ENCODE results near the gene ZNF394. TPM values are rescaled to one million over a fixed set of nuclear protein-coding genes. Genes with fewer than 3 reads are reported as not detected.
"Not testable (repeated sequence)": the region's sequence is repeated elsewhere in the genome, so short reads cannot be mapped to it uniquely, and the experiment has no call there.

ZNF394 gene
- 19.0 and 20.7 TPM in 2 replicates for total RNA-seq (2014; rRNA removed)
- 13.6 TPM for polyA plus RNA-seq (2012)

DNA sequence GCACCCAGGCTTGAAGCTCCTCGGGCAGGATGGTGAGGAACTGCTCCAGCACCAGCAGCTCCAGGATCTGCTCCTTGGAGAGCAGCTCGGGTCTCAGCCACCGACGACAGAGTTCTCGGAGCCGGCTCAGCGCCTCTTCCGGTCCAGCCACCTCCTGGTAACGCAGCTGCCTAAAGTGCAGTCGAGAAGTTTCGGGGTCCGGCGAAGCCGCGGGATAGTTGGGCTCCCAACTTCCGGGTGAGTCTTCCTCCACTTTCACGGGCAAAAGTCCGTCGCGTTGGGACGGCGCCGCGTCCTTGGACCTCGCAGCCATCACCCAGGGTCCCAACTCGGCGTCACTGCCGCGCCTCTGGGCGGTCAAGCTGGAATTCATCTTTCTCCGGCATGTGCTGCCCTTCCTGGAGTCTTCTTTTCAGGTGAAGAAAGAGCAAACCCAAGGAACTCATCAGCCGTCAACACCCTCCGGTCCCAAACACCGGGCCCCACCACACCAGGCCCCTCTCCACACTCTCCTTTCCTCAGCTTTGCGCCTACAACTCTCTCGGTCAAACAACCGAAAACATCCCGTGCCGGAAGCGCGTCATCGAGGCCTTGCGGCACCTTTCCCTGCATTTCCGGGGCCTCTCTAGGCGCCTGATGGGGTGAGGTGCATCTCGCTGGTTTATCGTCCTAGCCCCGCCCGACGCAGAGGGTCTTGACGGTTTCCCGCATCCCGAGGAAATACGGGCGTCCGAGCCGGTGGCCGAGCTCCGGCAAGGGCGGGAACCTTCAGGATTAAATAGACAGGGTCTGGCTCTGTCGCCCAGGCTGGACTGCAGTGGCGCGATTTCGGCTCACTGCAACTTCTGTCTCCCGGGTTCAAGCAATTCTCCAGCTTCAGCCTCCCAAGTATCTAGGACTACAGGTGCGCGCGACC, at the start of gene ZNF394:
Gene ZNF394, minus strand, starts transcription at position 561 of the 916 bp plus-strand sequence. Its CDS starts 188 bp downstream, at position 373.
- peak; percentile 93 for DNase-seq (ENCODE audit: low read depth)

DNA sequence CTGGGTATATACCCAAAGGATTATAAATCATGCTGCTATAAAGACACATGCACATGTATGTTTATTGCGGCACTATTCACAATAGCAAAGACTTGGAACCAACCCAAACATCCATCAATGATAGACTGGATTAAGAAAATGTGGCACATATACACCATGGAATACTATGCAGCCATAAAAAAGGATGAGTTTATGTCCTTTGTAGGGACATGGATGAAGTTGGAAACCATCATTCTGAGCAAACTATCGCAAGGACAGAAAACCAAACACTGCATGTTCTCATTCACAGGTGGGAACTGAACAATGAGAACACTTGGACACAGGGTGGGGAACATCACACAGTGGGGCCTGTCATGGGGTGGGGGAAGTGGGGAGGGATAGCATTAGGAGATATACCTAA, 49.5 kb upstream of the ZNF394 start:
- DNase-seq (ENCODE audit: low read depth), result not testable (repeated sequence)

DNA sequence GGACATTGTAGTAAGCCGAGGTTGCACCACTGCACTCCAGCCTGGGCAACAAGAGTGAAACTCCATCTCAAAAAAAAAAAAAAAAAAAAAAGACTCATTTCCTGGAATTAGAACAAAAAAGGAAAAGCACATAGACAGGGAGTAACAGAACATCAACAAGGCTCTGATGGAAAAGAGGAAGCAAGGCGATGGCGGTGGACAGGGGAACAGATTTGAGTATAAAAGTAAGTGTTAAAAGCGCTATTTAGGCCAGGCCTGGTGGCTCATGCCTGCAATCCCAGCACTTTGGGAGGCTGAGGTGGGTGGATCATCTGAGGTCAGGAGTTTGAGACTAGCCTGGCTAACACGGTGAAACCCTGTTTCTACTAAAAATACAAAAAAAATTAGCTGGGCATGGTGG, 45.2 kb upstream of the ZNF394 start:
- not testable (repeated sequence) for DNase-seq (ENCODE audit: low read depth)

DNA sequence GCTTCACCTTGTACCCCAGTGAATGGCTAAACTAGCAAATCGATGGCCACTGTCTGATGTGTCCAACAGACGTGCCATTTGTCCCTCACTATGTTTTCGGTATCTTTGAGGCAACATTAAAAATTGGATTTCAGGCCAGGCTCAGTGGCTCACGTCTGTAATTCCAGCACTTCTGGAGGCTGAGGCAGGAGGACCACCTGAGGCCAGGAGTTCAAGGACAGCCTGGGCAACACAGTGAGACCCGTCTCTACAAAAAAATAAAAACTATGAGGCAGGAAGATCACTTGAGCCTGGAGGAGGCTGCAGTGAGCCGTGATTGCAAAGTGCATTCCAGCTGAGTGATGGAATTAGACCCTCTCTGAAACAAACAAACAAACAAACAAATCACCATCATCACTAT, 43.8 kb upstream of the ZNF394 start:
- no peak for DNase-seq (ENCODE audit: low read depth)

DNA sequence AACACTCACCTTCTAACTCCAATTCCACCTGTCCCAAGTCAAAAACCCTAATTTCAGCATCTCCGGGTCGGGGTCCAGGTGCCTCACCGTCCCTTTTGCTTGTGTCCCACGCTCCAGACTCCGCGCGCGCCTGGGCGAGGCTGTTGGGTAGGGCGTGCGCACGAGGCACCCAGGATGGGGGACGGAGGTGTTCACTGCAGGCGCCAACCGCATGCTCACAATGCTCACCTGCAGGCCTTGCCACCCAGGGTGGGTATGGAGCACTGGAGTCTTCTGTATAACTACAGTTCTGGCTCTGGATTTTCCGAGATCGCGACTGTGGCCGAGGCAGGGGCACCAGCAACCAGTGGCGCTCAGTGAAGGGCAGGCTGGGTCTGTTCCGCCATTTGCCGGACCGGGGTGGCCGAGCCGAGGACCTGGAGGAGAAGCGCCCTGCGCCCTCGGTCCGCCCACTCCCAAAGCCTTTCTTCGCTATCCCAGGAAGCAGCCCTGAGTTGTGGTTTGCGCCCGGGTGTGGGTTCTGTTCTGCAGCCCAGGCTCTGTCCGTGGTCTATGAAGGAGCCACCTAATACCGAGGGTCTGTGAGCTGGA, 43.1 kb upstream of the ZNF394 start:
- DNase-seq (ENCODE audit: low read depth), result no peak

DNA sequence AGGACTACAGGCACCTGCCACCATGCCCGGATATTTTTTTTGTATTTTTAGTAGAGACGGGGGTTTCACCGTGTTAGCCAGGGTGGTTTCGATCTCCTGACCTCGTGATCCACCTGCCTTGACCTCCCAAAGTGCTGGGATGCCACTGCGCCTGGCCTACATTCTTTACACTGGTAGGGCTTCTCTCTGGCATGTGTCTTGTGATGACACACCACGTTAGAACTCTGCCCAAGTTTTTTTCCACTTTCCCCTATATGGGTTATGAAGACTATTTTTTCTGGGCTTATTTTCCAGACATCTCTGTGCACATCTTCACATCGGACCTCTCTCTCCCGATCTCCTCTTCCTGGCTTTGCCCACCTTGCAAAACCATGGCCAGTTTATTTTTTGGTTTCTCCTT, 41.1 kb upstream of the ZNF394 start:
- DNase-seq (ENCODE audit: low read depth), result no peak

DNA sequence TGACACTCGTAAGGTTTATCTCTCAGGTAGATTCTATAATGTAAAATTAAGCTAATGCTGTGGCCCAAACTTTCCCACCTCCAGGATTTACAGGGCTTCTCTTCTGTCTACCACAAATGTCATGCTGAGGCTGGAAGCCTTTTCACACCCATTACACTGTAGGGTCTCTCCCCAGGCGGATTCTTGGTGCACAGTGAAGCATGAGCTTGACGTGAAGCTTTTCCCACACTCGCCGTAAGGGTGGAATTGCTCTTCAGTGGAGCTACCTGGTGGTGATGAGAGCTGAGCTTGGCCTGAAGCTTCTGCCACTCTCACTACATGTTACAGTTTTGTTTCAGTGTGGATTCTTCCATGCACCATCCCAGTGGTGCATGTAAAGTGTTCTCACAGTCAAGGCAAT, 40.5 kb upstream of the ZNF394 start:
- DNase-seq (ENCODE audit: low read depth), result no peak

DNA sequence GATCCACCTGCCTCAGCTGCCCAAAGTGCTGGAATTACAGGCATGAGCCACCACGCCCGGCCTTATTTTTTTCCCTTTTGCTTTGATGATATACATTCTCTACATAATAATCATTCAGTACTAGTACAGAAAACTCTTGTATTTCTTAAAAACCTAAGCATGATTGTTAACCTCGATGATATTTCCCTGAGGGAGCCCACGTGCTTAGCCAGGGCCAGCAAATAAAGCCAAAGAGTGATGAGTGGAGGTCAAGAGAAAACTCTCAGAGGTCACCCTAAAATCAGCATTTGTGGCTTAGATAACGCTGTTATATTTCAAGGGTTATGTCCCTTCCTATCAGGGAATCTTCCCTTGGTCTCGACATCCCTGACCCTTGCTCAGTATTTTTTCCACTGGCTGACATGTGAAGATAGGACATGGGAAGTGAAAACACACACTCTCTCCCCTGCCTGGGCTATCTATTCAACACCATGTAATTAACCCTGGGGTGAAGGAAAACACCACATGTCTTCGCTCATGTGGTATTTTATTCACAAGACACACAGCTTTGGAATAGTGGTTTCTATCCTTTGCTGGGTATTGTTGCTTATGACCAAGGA, 39.2 kb upstream of the ZNF394 start:
- no peak for DNase-seq (ENCODE audit: low read depth)

DNA sequence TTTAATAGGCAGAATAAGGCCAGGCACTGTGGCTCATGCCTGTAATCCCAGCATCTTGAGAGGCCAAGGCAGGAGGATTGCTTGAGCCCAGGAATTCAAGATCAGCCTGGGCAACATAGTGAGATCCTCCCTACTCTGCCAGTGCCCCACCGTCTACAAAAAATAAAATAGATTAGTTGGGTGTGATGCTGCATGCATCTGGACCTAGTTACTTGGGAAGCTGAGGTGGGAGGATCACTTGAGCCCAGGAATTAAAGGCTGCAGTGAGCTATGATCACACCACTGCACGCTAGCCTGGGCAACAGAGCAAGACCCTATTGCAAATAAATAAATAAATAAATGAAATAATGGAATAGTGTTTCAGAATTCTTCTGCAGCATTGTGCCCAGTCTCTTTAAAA, 35.6 kb upstream of the ZNF394 start:
- DNase-seq (ENCODE audit: low read depth), result no peak

DNA sequence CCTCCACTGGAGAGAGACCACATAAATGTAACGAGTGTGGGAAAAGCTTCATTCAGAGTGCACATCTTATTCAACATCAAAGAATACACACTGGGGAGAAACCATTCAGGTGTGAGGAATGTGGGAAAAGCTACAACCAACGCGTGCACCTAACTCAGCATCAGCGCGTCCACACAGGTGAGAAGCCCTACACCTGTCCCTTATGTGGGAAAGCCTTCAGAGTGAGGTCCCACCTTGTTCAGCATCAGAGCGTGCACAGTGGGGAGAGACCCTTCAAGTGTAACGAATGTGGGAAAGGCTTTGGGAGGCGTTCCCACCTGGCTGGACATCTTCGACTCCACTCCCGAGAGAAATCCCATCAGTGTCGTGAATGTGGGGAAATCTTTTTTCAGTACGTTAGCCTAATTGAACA, 31.3 kb upstream of the ZNF394 start:
- peak; percentile 31 for DNase-seq (ENCODE audit: low read depth)

DNA sequence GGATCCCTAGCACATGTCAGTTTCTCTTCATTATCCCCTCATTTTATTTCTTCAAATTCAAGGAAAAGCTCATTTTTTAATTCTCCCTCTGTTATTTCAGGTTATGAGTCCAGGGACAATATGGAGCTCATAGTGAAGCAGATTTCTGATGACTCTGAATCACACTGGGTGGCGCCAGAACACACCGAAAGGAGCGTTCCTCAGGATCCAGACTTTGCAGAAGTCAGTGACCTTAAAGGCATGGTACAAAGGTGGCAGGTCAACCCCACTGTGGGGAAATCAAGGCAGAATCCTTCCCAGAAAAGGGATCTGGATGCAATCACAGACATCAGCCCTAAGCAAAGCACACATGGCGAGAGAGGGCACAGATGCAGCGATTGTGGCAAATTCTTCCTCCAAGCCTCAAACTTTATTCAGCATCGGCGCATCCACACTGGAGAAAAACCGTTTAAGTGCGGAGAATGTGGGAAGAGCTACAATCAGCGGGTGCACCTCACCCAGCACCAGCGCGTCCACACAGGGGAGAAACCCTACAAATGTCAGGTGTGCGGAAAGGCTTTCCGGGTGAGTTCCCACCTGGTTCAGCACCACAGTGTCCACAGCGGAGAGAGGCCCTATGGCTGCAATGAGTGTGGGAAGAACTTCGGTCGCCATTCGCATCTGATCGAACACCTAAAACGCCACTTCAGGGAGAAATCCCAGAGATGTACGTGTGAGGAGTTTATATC, 25.8 kb upstream of the ZNF394 start:
- DNase-seq (ENCODE audit: low read depth), result no peak

DNA sequence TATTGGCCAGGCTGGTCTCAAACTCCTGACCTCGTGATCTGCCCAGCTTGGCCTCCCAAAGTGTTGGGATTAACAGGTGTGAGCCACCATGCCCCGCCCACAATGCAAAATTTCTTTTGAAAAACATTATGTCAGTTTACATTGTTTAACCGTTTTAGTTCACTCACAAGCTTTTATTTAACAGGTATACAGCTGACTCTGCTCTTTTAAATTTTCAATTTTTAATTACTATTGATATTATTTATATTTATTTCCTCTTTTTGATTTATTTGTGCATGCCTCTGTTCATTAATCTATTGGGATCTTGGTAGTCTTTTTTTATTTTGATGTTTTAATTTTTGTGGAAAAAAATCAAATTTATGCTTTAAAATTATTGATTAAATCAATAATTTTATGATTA, 21.3 kb upstream of the ZNF394 start:
- no peak for DNase-seq (ENCODE audit: low read depth)

DNA sequence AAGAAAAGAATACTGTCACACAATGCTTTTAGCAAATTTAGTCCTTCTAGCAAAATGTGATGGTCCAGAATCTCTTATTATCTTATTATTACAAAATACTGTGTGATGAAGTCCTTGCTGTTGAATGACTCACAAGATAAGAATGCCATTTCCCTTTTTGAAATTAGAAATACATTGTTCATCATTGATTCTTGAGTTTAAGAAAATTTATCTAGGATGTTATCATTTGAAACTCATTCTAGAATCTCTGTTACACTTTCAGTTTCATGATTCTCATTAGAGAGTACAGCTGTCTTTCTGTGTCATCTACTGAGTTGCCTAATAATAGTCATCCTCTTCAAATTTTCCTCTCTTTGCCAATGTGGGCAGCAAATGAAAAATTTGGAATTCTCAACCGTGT, 14.0 kb upstream of the ZNF394 start:
- DNase-seq (ENCODE audit: low read depth), result peak; percentile 71

DNA sequence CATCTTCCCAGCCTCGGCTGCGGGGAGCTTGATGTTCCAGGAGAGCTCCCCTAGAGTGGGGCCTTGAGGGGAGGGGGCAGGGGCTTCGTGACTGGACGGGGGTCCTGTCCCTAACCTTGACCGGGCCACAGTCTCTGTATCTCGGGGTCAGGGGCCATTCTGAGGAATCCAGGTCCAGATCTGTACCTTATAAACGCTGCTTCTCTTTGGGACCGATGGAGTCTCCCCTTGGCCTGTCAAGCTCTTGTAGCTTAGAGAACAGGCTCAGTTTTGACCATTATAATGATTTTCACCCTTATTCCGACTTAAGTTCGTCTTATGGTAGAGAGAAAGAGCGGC, 5.2 kb upstream of the ZNF394 start:
- DNase-seq (ENCODE audit: low read depth), result no peak

DNA sequence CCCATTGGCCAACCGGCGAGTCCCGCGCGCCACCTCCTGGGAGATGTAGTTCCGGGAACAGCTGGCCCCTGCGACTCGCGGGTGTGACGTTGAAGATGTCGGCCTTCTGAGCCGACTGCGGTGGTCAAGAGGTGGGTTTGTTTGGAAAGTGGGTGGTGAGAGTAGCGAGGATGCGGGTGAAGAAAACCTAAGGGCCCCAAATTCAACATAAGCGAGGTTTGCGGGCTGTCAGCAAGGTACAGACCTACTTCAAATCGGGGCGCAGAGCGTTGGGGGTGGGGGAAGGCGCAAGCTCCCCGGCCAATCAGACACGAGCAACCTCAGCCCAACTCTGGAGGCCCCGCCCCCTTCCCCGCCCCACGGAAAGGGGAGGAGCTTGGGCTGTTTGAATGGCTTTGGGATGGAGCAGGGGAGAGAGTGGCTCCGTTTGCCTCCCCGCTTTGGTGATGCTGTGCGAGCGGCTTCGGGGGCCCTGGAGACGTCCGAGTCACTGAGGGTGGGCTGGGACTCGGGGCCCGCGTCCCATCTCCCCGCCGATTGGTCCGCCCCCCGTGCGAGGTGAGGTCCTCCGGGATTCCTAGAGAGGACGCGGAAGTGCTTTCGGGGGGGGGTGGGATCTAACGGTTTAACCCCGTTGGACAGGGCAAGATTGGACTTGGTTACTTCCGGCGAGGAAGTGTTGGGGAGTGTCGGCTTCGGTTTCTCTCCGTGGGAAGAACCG, 4.7 kb upstream of the ZNF394 start, which contains the start of gene ZKSCAN5:
Gene ZKSCAN5, plus strand, starts transcription at position 60 of the 721 bp plus-strand sequence. CDS start 1,383 bp downstream, outside the sequence.
- DNase-seq (ENCODE audit: low read depth), result peak; percentile 98

DNA sequence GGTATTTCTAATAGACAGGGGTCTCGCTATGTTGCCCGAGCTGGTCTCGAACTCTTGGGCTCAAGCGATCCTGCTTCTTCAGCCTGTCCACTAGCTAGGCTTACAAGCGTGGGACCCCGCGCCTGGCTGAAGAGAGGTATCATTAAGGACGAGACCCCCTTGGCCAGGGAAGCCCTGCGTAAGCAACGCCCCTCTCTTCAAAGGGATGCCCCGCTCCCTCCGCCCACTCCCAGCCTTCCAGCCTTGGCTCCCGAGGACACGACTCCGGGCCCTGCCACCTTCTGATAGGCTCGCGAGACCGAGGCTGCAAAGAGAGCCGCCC, 4.2 kb upstream of the ZNF394 start:
- DNase-seq (ENCODE audit: low read depth), result no peak

DNA sequence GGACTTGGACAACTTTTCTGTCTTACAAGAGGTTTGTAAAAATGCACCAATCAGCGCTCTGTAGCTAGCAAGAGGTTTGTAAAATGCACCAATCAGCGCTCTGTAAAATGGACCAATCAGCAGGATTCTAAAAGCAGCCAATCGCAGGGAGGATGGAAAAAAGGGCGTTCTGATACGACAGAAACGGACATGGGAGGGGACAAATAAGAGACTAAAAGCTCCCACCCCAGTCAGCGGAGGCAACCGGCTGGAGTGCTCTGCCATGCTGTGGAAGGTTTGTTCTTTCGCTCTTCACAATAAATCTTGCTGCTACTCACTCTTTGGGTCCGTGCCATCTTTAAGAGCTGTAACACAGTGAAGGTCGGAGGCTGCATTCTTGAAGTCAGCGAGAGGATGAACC, 1.2 kb upstream of the ZNF394 start:
- DNase-seq (ENCODE audit: low read depth), result not testable (repeated sequence)

DNA sequence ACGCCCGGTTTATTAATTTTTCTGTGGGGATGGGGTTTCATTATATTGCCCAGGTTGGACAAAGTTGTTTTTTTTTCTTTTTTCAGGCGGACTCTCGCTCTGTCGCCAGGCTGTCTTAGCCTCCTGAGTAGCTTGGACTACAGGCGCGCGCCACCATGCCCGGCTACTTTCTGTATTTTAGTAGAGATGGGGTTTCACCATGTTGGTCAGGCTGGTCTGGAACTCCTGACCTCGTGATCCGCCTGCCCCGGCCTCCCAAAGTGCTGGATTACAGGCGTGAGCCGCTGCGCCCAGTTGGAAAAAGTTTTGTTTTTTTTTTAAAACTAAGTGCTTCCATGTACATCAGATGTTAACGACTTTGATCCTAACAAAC, 542 bp upstream of the ZNF394 start:
- no peak for DNase-seq (ENCODE audit: low read depth)

DNA sequence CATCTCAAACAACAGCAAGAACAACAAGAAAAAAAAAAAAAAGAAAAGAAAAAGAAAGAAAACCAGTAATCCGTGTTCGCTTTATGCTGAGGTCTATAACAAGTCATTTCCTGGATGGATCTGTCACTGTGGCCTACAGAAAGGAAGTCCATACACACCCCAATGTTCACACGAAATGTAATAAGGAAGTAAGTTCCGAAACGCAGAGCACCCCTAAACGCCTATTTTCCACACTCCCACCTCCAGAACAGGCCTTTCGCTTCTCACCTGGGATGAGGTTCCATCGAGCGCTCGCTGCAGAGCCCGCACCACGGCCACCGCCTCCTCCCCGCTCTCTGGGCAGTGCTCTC, 735 bp downstream of the ZNF394 start:
- no peak for DNase-seq (ENCODE audit: low read depth)

DNA sequence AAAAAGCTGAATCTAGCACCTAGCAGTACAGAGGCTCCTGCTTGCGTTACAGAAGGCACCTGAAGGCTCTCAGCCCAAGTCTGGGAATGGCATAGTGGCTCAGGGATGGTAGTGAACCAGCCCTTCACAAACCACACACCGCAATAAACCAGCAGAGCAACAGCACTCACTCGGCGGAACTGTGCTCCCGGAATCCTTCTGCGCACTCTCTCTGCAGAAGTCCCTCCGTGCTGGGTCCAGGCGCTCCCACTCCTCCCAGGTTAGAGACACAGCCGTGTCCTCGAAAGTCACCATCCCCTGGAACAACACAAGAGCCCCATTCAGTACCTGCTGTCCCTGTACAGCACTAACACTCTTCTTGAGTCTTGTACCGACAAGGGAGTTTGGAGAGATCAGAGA, 1.5 kb downstream of the ZNF394 start:
- DNase-seq (ENCODE audit: low read depth), result no peak

DNA sequence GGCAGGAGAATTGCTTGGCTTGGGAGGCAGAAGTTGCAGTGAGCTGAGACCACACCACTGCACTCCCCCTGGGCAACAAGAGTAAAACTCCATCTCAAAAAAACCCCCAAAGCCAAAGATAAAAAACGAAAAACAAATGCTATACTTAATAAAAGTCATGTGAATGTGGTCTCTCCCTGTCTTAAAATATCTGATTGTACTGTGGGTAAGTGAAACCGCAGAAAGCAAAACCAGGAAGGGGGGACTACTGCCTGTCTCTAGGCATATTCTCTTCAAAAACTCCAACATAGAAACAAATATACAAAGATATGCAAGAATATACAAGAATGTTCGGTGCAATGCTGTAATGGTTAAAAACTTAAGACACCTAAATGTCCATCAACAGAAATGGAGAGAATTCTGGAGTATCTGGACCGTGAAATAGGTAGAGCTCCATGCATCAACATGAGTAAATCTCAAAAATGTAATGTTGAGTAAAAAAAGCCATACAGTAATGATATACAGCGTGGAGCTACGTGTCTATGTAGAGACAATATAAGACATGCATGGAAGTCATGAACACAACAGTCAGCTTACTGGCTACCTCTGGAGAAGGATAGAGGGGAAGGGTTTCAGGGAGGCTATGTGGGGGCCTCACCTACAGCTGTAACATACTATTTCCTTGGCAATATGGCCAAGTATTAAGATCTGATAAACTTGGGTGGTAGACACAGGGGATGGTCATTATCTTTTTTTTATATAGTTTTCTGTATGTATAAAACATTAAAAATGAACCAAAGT, 2.1 kb downstream of the ZNF394 start:
- DNase-seq (ENCODE audit: low read depth), result no peak

Measured in LHCN-M2 (cell line).